ENCODE measurements around the gene SLC4A5. TPM values are rescaled to one million over a fixed set of nuclear protein-coding genes. Genes with fewer than 3 reads are reported as not detected.

SLC4A5 gene
- total RNA-seq, 1 experiment from 2014 or later = 0.70 TPM

- H3K9me3 Mint-ChIP-seq (ENCODE audit: unreplicated experiment) = no peaks in the 10 kb centered on the region
- no peak overlapping the region for H3K4me3 Mint-ChIP-seq (ENCODE audit: unreplicated experiment)
- H3K27me3 Mint-ChIP-seq (ENCODE audit: insufficient read depth, unreplicated experiment) = no peaks in the 10 kb centered on the region
- ChIA-PET CTCF (no interaction called here), POLR2A (no interaction called here)
- no peaks in the 10 kb centered on the region for H3K4me1 Mint-ChIP-seq (ENCODE audit: insufficient read depth, unreplicated experiment)
- DNase-seq (ENCODE audit: unreplicated experiment) = no peak
- no peak for TF ChIP-seq CTCF (IDR thresholded peaks at IDR 0.05; ENCODE audit: unreplicated experiment)
- BruUV-seq (replicated peaks) = no TSS peak
- intact Hi-C loops (cut with micrococcal nuclease) = no loop called here
- H3K27ac Mint-ChIP-seq (ENCODE audit: low read depth, unreplicated experiment) = no peak overlapping the region
- H3K36me3 Mint-ChIP-seq (ENCODE audit: insufficient read depth, unreplicated experiment) = no peaks in the 10 kb centered on the region
Observed at GRCh38 chr2:74297950-74298349, 45.3 kb downstream of the SLC4A5 start.

GRCh38 chr2:74297391-74297790, 45.8 kb downstream of the SLC4A5 start:
- intact Hi-C loops (cut with micrococcal nuclease) = no loop called here
- ChIA-PET CTCF (interaction anchor here (0.7 kb wide), 1 partner anchor 359 kb away, joined by 4 read pairs; no protein-coding TSS in a partner anchor), POLR2A (interaction anchor here (1.1 kb wide), 1 partner anchor 9 kb away, joined by 3 read pairs; no protein-coding TSS in a partner anchor)
- Mint-ChIP-seq H3K4me3 (ENCODE audit: unreplicated experiment) (no peak overlapping the region), H3K36me3 (ENCODE audit: insufficient read depth, unreplicated experiment) (no peaks in the 10 kb centered on the region), H3K27ac (ENCODE audit: low read depth, unreplicated experiment) (no peak overlapping the region), H3K4me1 (ENCODE audit: insufficient read depth, unreplicated experiment) (no peaks in the 10 kb centered on the region), H3K27me3 (ENCODE audit: insufficient read depth, unreplicated experiment) (no peaks in the 10 kb centered on the region), H3K9me3 (ENCODE audit: unreplicated experiment) (no peaks in the 10 kb centered on the region)
- no peak for DNase-seq (ENCODE audit: unreplicated experiment)
- no peak for TF ChIP-seq CTCF (IDR thresholded peaks at IDR 0.05; ENCODE audit: unreplicated experiment)
- BruUV-seq (replicated peaks) = no TSS peak

- no TSS peak for BruUV-seq (replicated peaks)
- no peak for TF ChIP-seq CTCF (IDR thresholded peaks at IDR 0.05; ENCODE audit: unreplicated experiment)
- DNase-seq (ENCODE audit: unreplicated experiment) = no peak
- Mint-ChIP-seq H3K4me3 (ENCODE audit: unreplicated experiment) (no peak overlapping the region), H3K27ac (ENCODE audit: low read depth, unreplicated experiment) (no peak overlapping the region), H3K9me3 (ENCODE audit: unreplicated experiment) (no peaks in the 10 kb centered on the region), H3K4me1 (ENCODE audit: insufficient read depth, unreplicated experiment) (no peaks in the 10 kb centered on the region), H3K27me3 (ENCODE audit: insufficient read depth, unreplicated experiment) (no peaks in the 10 kb centered on the region), H3K36me3 (ENCODE audit: insufficient read depth, unreplicated experiment) (no peaks in the 10 kb centered on the region)
- POLR2A ChIA-PET = no interaction called here
- CTCF ChIA-PET = interaction anchor here (0.8 kb wide), 1 partner anchor 41 kb away, joined by 3 read pairs; no protein-coding TSS in a partner anchor
- intact Hi-C loops (cut with micrococcal nuclease) = no loop called here
Observed at GRCh38 chr2:74293191-74293991, 49.8 kb downstream of the SLC4A5 start.

- no peaks in the 10 kb centered on the region for H3K36me3 Mint-ChIP-seq (ENCODE audit: insufficient read depth, unreplicated experiment)
- H3K27ac Mint-ChIP-seq (ENCODE audit: low read depth, unreplicated experiment) = no peak overlapping the region
- no peaks in the 10 kb centered on the region for H3K9me3 Mint-ChIP-seq (ENCODE audit: unreplicated experiment)
- no peak for DNase-seq (ENCODE audit: unreplicated experiment)
- no peaks in the 10 kb centered on the region for H3K4me1 Mint-ChIP-seq (ENCODE audit: insufficient read depth, unreplicated experiment)
- H3K4me3 Mint-ChIP-seq (ENCODE audit: unreplicated experiment) = no peak overlapping the region
- POLR2A ChIA-PET = no interaction called here
- BruUV-seq (replicated peaks) = no TSS peak
- intact Hi-C loops (cut with micrococcal nuclease) = no loop called here
- H3K27me3 Mint-ChIP-seq (ENCODE audit: insufficient read depth, unreplicated experiment) = no peaks in the 10 kb centered on the region
- CTCF ChIA-PET = interaction anchor here (0.8 kb wide), 1 partner anchor 42 kb away, joined by 3 read pairs; no protein-coding TSS in a partner anchor
- no peak for TF ChIP-seq CTCF (IDR thresholded peaks at IDR 0.05; ENCODE audit: unreplicated experiment)
Observed at GRCh38 chr2:74292751-74293150, 50.5 kb downstream of the SLC4A5 start.
